SK-N-MC (cell line): Measurements from ENCODE around the gene TNIK.
"Not testable (repeated sequence)": the region's sequence is repeated elsewhere in the genome, so short reads cannot be mapped to it uniquely, and the experiment has no call there.

Experiments
- DNase-seq: peaks from one replicate; pipeline ENCODE4 v3.0.0-alpha.2; 2011; ENCODE audit warnings: low read depth, low spot score
- H3K27ac ChIP-seq: fragments of 200-600 bp; sonication (generic); 2 replicates; pipeline ENCODE4 v1.5.1; 2016; ENCODE audit warnings: mixed run types
- H3K36me3 ChIP-seq: fragments of 200-600 bp; sonication (generic); 2 replicates; pipeline ENCODE4 v1.6.1; 2017; ENCODE audit warnings: antibody characterized with exemption, low read length, mixed read lengths; ENCODE audit not compliant: insufficient read depth
- H3K4me3 ChIP-seq: fragments of 200-600 bp; sonication (generic); 2 replicates; pipeline ENCODE4 v1.5.1; 2016
- H3K9ac ChIP-seq: fragments of 200-600 bp; sonication (generic); 2 replicates; pipeline ENCODE4 v1.8.0; 2017; ENCODE audit warnings: mixed run types, mixed read lengths; ENCODE audit not compliant: insufficient read length
- H3K9me3 ChIP-seq: fragments of 200-600 bp; sonication (generic); 2 replicates; pipeline ENCODE4 v1.6.1; 2017; ENCODE audit warnings: low read depth, mild to moderate bottlenecking, antibody characterized with exemption, low read length, moderate library complexity, mixed read lengths
- EZH2 ChIP-seq: fragments of 200-600 bp; sonication (generic); IDR thresholded peaks from one replicate; pipeline ENCODE4 v1.6.1; 2017; ENCODE audit warnings: antibody characterized with exemption
- FOXP2 ChIP-seq: optimal IDR thresholded peaks from 2 replicates; pipeline ENCODE3; 2011; ENCODE audit warnings: mild to moderate bottlenecking, moderate library complexity; ENCODE audit not compliant: insufficient read depth; ENCODE audit errors: extremely low read length, control extremely low read depth
- POLR2AphosphoS5 ChIP-seq: IDR thresholded peaks from 2 replicates; pipeline ENCODE4 v1.6.1; 2012; ENCODE audit warnings: mild to moderate bottlenecking, low read depth, low read length, borderline replicate concordance

TNIK gene

DNA sequence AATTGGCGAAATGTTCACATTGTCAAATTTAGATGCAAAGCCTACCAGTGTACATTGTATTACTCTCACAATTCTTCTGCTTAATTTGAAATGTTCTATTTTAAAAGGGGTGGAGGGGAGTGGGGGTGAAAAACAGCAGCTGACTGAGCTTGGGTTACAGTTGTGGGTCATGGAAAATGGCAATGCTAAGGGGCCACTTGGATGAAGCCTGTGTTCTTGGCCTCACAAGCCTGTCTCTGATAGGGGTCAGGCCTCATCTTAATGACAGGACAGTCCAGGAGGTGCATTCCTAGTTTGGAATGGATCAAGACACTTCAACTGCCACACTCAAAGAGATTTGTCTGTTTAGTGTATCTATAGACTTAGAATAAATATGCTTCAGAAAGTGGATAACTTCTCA, 158.2 kb downstream of the TNIK start:
- no peak overlapping the region for H3K27ac ChIP-seq
- DNase-seq: no peak
- TF ChIP-seq FOXP2 (no peak), EZH2 (no peak), POLR2AphosphoS5 (no peak)

DNA sequence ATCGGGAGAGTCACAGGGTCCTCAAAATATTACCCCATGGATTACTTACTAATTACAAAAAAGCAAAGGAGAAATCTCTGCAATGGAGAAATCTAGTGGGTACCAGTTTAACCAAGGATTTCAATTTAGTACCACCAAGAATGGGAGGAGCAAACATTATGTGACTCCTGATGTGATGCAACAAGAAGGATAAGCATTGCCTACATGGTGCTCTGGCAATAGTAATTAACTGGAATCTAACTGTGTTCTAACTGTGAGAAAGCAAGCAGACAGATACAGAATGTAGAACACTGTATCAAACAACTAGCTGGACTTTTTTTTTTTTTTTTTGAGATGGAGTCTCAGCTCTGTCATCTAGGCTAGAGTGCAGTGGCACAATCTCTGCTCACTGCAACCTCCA, 159.2 kb downstream of the TNIK start:
- H3K4me3 ChIP-seq: no peak overlapping the region
- no peaks in the 10 kb centered on the region for H3K9me3 ChIP-seq
- H3K27ac ChIP-seq: no peak overlapping the region
- no peaks in the 10 kb centered on the region for H3K36me3 ChIP-seq
- DNase-seq: no peak
- TF ChIP-seq FOXP2 (no peak), POLR2AphosphoS5 (no peak), EZH2 (no peak)
- H3K9ac ChIP-seq: no peak overlapping the region

More for the DNA sequence above, 158.2 kb downstream of the TNIK start:
- Histone ChIP-seq H3K9ac (no peak overlapping the region), H3K9me3 (no peaks in the 10 kb centered on the region), H3K4me3 (no peak overlapping the region), H3K36me3 (no peaks in the 10 kb centered on the region)

DNA sequence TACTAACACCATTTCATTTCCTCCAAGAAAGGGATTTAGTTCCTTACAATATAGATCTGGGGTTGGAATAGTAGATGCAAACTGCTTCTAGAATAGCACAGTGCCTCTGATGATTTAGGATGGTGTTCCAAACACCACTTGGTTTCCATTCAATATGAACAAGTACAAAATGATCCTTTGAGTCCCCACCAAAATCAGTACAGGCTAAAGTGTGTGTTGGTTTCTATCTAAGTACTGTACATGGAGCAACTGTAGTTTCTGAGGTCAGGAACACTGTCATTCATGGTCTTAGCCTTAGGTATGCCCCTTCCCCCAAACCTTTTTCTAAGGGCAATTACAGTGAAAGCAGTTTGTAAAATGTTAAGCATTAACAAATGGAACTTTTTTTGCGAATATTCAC, 162.3 kb downstream of the TNIK start:
- Histone ChIP-seq H3K4me3 (no peak overlapping the region), H3K9ac (no peak overlapping the region), H3K36me3 (no peaks in the 10 kb centered on the region), H3K27ac (no peak overlapping the region), H3K9me3 (no peaks in the 10 kb centered on the region)
- no peak for DNase-seq
- TF ChIP-seq POLR2AphosphoS5 (no peak), EZH2 (no peak), FOXP2 (no peak)

DNA sequence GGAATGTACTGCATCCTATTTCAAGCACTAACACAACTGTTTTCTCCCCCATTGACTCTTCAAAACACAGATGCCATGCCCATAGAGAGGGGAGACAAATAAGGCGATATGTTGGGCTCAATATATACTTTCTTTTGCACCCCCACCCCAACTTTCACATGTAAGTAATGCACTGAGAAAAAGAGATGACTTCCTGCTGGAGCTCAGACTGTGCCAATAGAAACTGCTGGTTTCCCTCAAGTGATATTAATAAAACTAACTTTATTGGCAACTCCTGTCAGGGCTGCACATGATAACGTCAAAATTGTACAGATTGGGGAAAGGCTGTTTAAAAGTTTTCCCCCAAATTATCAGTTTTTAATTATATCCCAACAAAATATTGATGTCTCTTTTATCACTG, 163.0 kb downstream of the TNIK start:
- no peaks in the 10 kb centered on the region for H3K9me3 ChIP-seq
- no peak for TF ChIP-seq EZH2
- no peak for TF ChIP-seq FOXP2
- no peak for TF ChIP-seq POLR2AphosphoS5
- no peaks in the 10 kb centered on the region for H3K36me3 ChIP-seq
- H3K27ac ChIP-seq: no peak overlapping the region
- no peak for DNase-seq
- H3K9ac ChIP-seq: no peak overlapping the region
- H3K4me3 ChIP-seq: no peak overlapping the region

DNA sequence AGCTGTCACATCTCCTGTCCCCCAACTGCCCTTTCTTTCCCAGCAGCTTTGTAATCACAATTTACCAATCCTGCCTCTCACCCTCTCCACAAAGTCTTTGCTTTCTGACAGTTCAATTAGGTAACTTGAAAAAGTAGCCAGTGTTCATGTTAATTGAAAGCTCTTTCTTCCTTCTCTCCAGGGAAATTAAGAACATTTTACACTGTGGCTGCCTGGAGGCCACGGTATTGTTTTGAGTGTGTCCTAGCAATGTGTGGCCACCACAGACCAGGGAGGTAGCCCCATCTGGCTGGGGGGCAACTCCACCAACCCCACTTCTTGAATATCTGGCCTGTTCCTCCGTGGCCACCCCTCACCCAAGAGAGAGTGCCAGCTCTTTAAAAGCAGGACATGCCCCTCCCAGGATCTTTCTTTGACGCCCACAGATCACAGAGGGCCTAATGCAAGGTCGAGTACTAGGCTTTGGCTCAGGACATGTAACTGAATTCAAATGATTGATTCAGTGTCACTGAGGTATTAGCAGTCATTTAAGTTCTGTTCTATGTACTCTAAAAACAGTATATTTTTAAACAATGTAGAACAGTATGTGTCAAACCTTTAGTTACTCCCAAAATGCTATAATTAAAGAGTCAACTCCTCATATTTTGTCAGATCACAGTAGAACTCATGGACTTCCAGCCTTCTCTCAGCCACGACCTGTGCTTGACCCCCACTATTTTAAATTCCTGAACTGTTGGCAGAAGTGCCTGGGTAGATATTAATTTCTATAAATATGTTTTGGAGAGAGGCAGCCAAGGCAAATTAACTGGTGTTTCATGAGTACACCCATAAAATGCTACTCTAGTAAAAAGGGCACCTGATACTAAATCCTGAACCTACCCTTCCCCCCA, 164.5 kb downstream of the TNIK start:
- DNase-seq: no peak
- Histone ChIP-seq H3K9ac (no peak overlapping the region), H3K9me3 (no peaks in the 10 kb centered on the region), H3K36me3 (no peaks in the 10 kb centered on the region), H3K4me3 (no peak overlapping the region), H3K27ac (no peak overlapping the region)
- TF ChIP-seq FOXP2 (no peak), EZH2 (no peak), POLR2AphosphoS5 (no peak)

DNA sequence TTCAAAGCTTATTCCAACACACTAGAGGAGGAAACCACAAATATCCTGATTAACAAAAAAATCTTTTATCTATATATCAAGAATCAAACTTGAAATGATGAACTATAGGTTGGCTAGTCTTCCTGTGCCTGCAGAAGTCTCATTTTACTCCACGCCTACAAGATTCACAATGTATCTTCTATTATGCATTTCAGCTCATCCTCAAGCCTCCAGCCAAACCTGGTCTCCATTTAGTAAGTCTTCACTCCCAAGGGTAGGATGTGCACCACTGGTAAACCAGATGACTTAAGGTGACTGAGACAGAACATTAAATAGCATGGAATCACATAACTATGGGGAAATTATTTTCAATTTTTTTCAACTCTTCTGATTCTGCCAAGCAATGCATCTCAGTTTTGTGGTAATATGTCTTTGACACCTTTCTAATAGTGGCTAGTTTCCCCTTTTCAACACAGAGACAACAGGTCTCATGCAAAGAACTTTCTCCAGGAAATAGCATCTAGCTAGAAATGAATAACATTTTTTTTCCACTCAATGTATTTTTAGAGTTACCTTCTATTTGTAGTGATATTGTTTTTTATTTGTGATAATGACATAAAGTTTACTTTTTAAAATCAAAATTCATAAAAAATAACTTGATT, 166.9 kb downstream of the TNIK start:
- H3K4me3 ChIP-seq: no peak overlapping the region
- no peaks in the 10 kb centered on the region for H3K36me3 ChIP-seq
- no peak overlapping the region for H3K9ac ChIP-seq
- no peak overlapping the region for H3K27ac ChIP-seq
- no peaks in the 10 kb centered on the region for H3K9me3 ChIP-seq
- DNase-seq: no peak
- TF ChIP-seq FOXP2 (no peak), POLR2AphosphoS5 (no peak), EZH2 (no peak)

DNA sequence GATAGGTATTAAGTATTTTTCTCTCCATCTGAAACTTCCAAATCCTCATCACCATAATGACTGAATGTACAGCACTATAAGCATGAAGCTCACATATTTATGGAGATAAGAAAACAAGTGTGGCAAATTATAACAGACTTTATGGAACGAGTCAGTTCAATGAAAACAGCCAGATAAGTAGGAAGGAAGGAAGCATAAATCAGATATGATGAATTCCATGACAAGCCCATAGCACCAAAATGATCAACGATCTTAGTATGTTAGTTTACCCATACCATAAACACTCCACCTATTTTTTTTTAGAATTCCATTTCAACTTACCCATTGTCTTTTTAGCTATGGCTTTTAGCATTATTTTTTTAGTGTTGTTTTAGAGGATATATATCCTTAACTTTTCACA, 169.5 kb downstream of the TNIK start:
- peak; percentile 20 for DNase-seq
- no peak overlapping the region for H3K4me3 ChIP-seq

DNA sequence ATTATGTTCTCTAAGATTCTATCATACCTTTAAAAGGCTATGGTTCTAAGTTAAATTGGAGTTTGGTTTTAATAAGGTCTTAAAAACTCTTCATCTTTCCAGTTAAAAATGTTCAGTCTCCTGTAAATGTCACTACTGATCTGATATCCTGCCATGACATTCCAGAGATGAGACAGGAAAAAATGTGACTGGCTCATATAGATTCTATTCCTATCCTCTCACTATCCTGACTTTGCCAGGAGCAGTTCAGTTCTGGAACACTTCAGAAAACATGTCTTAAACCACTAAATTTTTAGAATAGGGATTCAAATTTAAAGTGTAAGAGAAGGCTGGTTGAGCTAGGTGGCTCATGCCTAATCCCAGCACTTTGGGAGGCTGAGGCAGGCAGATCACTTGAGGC, 170.9 kb downstream of the TNIK start:
- H3K4me3 ChIP-seq: no peak overlapping the region
- DNase-seq: no peak
- no peak for TF ChIP-seq EZH2
- TF ChIP-seq POLR2AphosphoS5: no peak
- TF ChIP-seq FOXP2: no peak
- no peak overlapping the region for H3K9ac ChIP-seq
- no peaks in the 10 kb centered on the region for H3K36me3 ChIP-seq
- H3K9me3 ChIP-seq: no peaks in the 10 kb centered on the region
- H3K27ac ChIP-seq: no peak overlapping the region

More for the DNA sequence above, 169.5 kb downstream of the TNIK start:
- H3K9ac ChIP-seq: no peak overlapping the region
- no peak for TF ChIP-seq EZH2
- TF ChIP-seq FOXP2: peak; percentile 34
- H3K36me3 ChIP-seq: no peaks in the 10 kb centered on the region
- H3K27ac ChIP-seq: no peak overlapping the region
- no peaks in the 10 kb centered on the region for H3K9me3 ChIP-seq

DNA sequence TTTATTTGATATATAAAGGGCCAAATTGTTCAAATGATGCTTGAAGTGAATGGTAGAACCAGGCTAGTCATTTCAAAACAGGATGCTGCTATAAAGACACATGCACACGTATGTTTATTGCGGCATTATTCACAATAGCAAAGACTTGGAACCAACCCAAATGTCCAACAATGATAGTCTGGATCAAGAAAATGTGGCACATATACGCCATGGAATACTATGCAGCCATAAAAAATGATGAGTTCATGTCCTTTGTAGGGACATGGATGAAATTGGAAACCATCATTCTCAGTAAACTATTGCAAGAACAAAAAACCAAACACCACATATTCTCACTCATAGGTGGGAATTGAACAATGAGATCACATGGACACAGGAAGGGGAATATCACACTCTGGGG, 172.4 kb downstream of the TNIK start:
- H3K9me3 ChIP-seq, H3K9ac ChIP-seq, DNase-seq, H3K27ac ChIP-seq, H3K36me3 ChIP-seq, H3K4me3 ChIP-seq: not testable (repeated sequence)
